HepG2 (cell line): ENCODE data around the gene CHI3L1. TPM values are rescaled to one million over a fixed set of nuclear protein-coding genes. Genes with fewer than 3 reads are reported as not detected.

Source experiments
- ATAC-seq: fragments of 200-7000 bp; cut with Tn5 transposase; 3 replicates; pipeline ENCODE4 v1.9.1; 2020; ENCODE audit warnings: mild to moderate bottlenecking, moderate library complexity
- BruUV-seq: library from RNA; stranded (reverse); fragments of 400-500 nt; replicated peaks from 2 replicates; lab custom pipeline; 2021; lab: Mats Ljungman, UMichigan
- CTCF ChIA-PET: fragments of 300-600 bp; formaldehyde crosslinking; extraction: SDS; loops from one replicate; lab custom pipeline; 2021; ENCODE audit warnings: low total read pairs, inconsistent platforms, low intra/inter-chr PET ratio; lab: Yijun Ruan, JAX
- POLR2A ChIA-PET: fragments of 350-600 bp; sonication (Branson Sonifier 250); formaldehyde crosslinking; loops from one replicate; lab custom pipeline; 2020; ENCODE audit warnings: antibody characterized with exemption, inconsistent platforms; lab: Yijun Ruan, JAX
- DNase-seq: peaks from one replicate; pipeline ENCODE4 v3.0.0-alpha.2; 2015; ENCODE audit warnings: low spot score
- FAIRE-seq: peaks from 3 replicates; lab custom pipeline; 2011; peaks lifted over from hg19 to GRCh38; lab: Jason Lieb, UNC
- H2AFZ ChIP-seq: one replicate; pipeline ENCODE4 v1.6.1; 2011; ENCODE audit warnings: low read length, inconsistent platforms
- H3K27ac ChIP-seq: fragments of 300-600 bp; 3 replicates; pipeline ENCODE4 v1.8.0; 2011; ENCODE audit warnings: mixed run types, mild to moderate bottlenecking, mixed read lengths, low read length, inconsistent platforms; ENCODE audit not compliant: insufficient read depth; ENCODE audit errors: extremely low read length
- H3K27me3 ChIP-seq, 2 experiments: fragments of 200-600 bp in 1 of 2; 2 replicates in 1 of 2; 3 replicates in 1 of 2; pipeline versions ENCODE4 v1.6.0 to v1.8.0; 2011; ENCODE audit warnings: low read length in 2 of 2, mild to moderate bottlenecking in 2 of 2, moderate library complexity in 2 of 2, inconsistent platforms in 1 of 2; ENCODE audit not compliant: insufficient read depth in 2 of 2, control insufficient read depth in 1 of 2
- H3K36me3 ChIP-seq, 2 experiments: fragments of 200-600 bp in 1 of 2; replicated peaks in 1 of 2; 2 replicates in 1 of 2; 3 replicates in 1 of 2; pipeline versions ENCODE4 v1.5.1 to v1.8.0; 2011; ENCODE audit warnings: low read length in 2 of 2, inconsistent platforms in 1 of 2; ENCODE audit not compliant: insufficient read depth in 2 of 2, control insufficient read depth in 1 of 2
- H3K4me1 ChIP-seq: 2 replicates; pipeline ENCODE4 v1.5.1; 2012; ENCODE audit warnings: low read length, inconsistent platforms; ENCODE audit not compliant: insufficient read depth
- H3K4me2 ChIP-seq: 2 replicates; pipeline ENCODE4 v1.6.0; 2011; ENCODE audit warnings: low read depth, low read length, inconsistent platforms
- H3K4me3 ChIP-seq, 3 experiments: fragments of 200-600 bp in 1 of 3; sonication (generic), shearing (Covaris generic) in 1 of 3; replicated peaks in 1 of 3; 2 replicates each; pipeline ENCODE4 v1.5.1; 2011 to 2016; ENCODE audit warnings: low read length in 3 of 3, inconsistent platforms in 2 of 3, low read depth in 2 of 3, mild to moderate bottlenecking in 2 of 3, control low read depth in 1 of 3, mixed read lengths in 1 of 3; ENCODE audit not compliant: insufficient read depth in 1 of 3
- H3K79me2 ChIP-seq: one replicate; pipeline ENCODE4 v1.6.1; 2011; ENCODE audit warnings: low read length, inconsistent platforms; ENCODE audit not compliant: insufficient read depth
- H3K9ac ChIP-seq: 2 replicates; pipeline ENCODE4 v1.6.0; 2011; ENCODE audit warnings: mild to moderate bottlenecking, low read depth, low read length, inconsistent platforms; ENCODE audit not compliant: insufficient read depth
- H3K9me3 ChIP-seq: 2 replicates; pipeline ENCODE4 v1.5.1; 2012; ENCODE audit warnings: mild to moderate bottlenecking, low read length
- H4K20me1 ChIP-seq: 2 replicates; pipeline ENCODE4 v1.6.0; 2011; ENCODE audit warnings: inconsistent platforms, mild to moderate bottlenecking, low read length, moderate library complexity; ENCODE audit not compliant: insufficient read depth
- FOXK1 ChIP-seq: sonication (generic); formaldehyde crosslinking; IDR thresholded peaks from 2 replicates; pipeline ENCODE4 v1.4.0; 2020; ENCODE audit warnings: low read depth, missing genetic modification reagents, borderline replicate concordance
- ZNF224 ChIP-seq: sonication (generic); formaldehyde crosslinking; IDR thresholded peaks from 2 replicates; pipeline ENCODE4 v1.5.0; 2020; ENCODE audit warnings: mild to moderate bottlenecking, missing genetic modification reagents
- ZNF337 ChIP-seq: sonication (generic); formaldehyde crosslinking; IDR thresholded peaks from 2 replicates; pipeline ENCODE4 v1.5.1; 2020; ENCODE audit warnings: missing genetic modification reagents, low read depth, mild to moderate bottlenecking, borderline replicate concordance
- ZNF556 ChIP-seq: sonication (generic); formaldehyde crosslinking; IDR thresholded peaks from 2 replicates; pipeline ENCODE4 v1.4.0; 2020; ENCODE audit warnings: mild to moderate bottlenecking, missing genetic modification reagents, borderline replicate concordance
- ZNF569 ChIP-seq: sonication (generic); formaldehyde crosslinking; IDR thresholded peaks from 2 replicates; pipeline ENCODE4 v1.5.0; 2020; ENCODE audit warnings: mild to moderate bottlenecking, missing genetic modification reagents, moderate library complexity, borderline replicate concordance
- ZNF607 ChIP-seq: sonication (generic); formaldehyde crosslinking; IDR thresholded peaks from 2 replicates; pipeline ENCODE4 v1.5.1; 2020; ENCODE audit warnings: missing genetic modification reagents, mild to moderate bottlenecking, borderline replicate concordance
- WGBS: methylation state at CpG from one replicate; pipeline ENCODE4 v1.1.6; 2017; ENCODE audit warnings: low lambda C conversion rate; 5-methylcytosine and 5-hydroxymethylcytosine counted together
- in situ Hi-C: cut with HindIII; loops from 2 replicates; pipeline ENCODE4 v1.10.0; 2017; ENCODE audit warnings: low pct_unique_long_range_greater_than_20kb; ENCODE audit not compliant: extremely low pct_ligation_motif_present
- intact Hi-C: fragments of 100-400 bp; cut with micrococcal nuclease; formaldehyde crosslinking; loops from one replicate; pipeline ENCODE4 v1.10.0; 2022; ENCODE audit not compliant: unreplicated experiment
- polyA plus RNA-seq, 8 experiments: library from polyadenylated mRNA; depleted of rRNA in 3 of 8; stranded (reverse) in 7 of 8; unstranded in 1 of 8; fragments of >200 nt; fragmentation: Illumina TruSeq in 4 of 8; extraction: Trizol in 4 of 8; gene quantifications; 2 replicates each; pipeline versions ENCODE4 v1.2.1 to v1.2.3, GENCODE V29; 2011 to 2016; ENCODE audit warnings: low read depth in 4 of 8, missing spikeins in 1 of 8, mixed read lengths in 1 of 8; ENCODE audit not compliant: insufficient read depth in 1 of 8
- total RNA-seq, 5 experiments: library from RNA; depleted of rRNA; stranded (reverse); fragments of >200 nt; fragmentation: Illumina TruSeq; extraction: Trizol; gene quantifications; 2 replicates each; pipeline ENCODE4 v1.2.3, GENCODE V29; 2016; ENCODE audit warnings: low read depth in 1 of 5
- TF ChIP-seq, protein P1 (sequence below): sonication (generic); formaldehyde crosslinking; IDR thresholded peaks from 2 replicates; pipeline ENCODE4; 2020; ENCODE audit warnings: missing genetic modification reagents, mild to moderate bottlenecking, borderline replicate concordance
- TF ChIP-seq, protein P2 (sequence below): sonication (generic); formaldehyde crosslinking; IDR thresholded peaks from 2 replicates; pipeline ENCODE4 v1.4.0; 2020; ENCODE audit warnings: mild to moderate bottlenecking, missing genetic modification reagents
- TF ChIP-seq, protein P3 (sequence below): sonication (generic); formaldehyde crosslinking; IDR thresholded peaks from 2 replicates; pipeline ENCODE4 v1.8.0; 2022; ENCODE audit warnings: mild to moderate bottlenecking, missing genetic modification reagents, borderline replicate concordance

CHI3L1 gene
- total and polyA plus RNA-seq, 2 of the 13 experiments (the other 11 are each of a cell fraction or from before 2014, with no cell fraction given) = 0.09 to 0.13 TPM

DNA sequence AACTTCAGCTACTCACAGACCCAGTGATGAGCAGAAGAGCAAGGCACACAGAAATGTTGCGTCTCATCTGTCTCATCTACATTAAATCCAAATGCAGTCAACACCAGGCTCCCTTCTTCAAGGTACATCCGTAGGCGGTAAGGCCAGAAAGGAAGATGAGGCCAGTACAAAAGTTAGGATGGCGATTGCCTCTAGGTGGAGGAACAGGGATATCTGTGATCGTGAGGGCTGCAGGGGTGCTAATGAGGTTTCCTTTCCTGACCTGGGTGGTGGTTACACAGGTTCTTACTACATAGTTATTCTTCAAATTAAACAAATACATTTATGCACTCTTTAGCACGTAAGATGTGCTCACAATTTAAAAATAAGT is 9.5 kb downstream of the CHI3L1 start (continued):
- TF ChIP-seq, protein P1, sequence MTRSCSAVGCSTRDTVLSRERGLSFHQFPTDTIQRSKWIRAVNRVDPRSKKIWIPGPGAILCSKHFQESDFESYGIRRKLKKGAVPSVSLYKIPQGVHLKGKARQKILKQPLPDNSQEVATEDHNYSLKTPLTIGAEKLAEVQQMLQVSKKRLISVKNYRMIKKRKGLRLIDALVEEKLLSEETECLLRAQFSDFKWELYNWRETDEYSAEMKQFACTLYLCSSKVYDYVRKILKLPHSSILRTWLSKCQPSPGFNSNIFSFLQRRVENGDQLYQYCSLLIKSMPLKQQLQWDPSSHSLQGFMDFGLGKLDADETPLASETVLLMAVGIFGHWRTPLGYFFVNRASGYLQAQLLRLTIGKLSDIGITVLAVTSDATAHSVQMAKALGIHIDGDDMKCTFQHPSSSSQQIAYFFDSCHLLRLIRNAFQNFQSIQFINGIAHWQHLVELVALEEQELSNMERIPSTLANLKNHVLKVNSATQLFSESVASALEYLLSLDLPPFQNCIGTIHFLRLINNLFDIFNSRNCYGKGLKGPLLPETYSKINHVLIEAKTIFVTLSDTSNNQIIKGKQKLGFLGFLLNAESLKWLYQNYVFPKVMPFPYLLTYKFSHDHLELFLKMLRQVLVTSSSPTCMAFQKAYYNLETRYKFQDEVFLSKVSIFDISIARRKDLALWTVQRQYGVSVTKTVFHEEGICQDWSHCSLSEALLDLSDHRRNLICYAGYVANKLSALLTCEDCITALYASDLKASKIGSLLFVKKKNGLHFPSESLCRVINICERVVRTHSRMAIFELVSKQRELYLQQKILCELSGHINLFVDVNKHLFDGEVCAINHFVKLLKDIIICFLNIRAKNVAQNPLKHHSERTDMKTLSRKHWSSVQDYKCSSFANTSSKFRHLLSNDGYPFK (CRISPR knock-in tag) = no peak

DNA sequence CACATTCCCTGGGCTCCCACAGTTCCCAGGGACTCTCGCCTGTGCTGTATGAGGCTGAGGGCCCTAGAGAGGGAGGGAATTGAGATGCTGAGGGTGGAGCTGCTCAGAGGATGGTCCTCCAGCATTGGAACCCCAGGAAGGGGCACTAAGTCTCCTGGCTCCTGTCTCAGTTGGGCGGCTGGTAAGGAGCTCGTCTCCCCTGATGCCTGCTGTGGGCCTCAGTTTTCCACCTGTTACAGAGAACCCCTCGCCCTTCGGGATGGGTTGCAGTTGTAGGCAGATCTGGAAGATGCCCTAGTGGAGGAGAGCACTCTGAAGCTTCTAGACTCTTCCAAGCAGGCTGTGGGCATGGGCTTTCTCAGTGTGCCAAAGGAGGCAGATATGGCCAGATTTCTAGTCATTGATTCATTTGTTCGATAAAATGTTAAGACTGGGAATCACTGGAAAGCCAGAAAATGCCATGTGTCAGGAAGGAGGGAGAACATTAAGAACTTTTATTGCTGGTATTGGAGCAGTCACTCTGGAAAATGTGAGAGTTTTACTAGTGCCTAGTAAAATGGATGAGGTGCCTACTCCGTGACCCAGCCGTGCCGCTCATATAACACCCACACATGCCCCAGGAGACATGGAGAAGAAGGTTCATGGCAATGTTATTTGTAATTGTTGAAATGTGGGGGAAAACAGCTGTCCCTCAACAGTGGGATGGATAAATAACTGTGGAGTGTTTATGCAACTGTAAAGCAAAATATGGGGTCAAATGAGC is 10.1 kb downstream of the CHI3L1 start:
- no peak for ATAC-seq
- intact Hi-C loops = no loop called here
- POLR2A ChIA-PET = no interaction called here
- TF ChIP-seq ZNF224 (CRISPR knock-in tag) (no peak), ZNF556 (CRISPR knock-in tag) (no peak), ZNF607 (no peak), ZNF337 (CRISPR knock-in tag) (no peak), ZNF569 (no peak), FOXK1 (CRISPR knock-in tag) (no peak)
- TF ChIP-seq, protein P2, sequence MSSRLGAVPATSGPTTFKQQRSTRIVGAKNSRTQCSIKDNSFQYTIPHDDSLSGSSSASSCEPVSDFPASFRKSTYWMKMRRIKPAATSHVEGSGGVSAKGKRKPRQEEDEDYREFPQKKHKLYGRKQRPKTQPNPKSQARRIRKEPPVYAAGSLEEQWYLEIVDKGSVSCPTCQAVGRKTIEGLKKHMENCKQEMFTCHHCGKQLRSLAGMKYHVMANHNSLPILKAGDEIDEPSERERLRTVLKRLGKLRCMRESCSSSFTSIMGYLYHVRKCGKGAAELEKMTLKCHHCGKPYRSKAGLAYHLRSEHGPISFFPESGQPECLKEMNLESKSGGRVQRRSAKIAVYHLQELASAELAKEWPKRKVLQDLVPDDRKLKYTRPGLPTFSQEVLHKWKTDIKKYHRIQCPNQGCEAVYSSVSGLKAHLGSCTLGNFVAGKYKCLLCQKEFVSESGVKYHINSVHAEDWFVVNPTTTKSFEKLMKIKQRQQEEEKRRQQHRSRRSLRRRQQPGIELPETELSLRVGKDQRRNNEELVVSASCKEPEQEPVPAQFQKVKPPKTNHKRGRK = no peak
- TF ChIP-seq, protein P3, sequence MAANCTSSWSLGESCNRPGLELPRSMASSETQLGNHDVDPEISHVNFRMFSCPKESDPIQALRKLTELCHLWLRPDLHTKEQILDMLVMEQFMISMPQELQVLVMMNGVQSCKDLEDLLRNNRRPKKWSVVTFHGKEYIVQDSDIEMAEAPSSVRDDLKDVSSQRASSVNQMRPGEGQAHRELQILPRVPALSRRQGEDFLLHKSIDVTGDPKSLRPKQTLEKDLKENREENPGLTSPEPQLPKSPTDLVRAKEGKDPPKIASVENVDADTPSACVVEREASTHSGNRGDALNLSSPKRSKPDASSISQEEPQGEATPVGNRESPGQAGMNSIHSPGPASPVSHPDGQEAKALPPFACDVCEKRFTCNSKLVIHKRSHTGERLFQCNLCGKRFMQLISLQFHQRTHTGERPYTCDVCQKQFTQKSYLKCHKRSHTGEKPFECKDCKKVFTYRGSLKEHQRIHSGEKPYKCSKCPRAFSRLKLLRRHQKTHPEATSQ = no peak
- in situ Hi-C loops = no loop called here
- Histone ChIP-seq H3K9me3 (no peaks in the 10 kb centered on the region), H3K4me3 (no peak overlapping the region), H3K27me3 (peaks cover 2 to 6% of the 10 kb centered on the region in 2 experiments; a peak in 3 of 5 replicates), H3K36me3 (no peaks in the 10 kb centered on the region), H3K4me1 (peaks cover 20% of the 10 kb centered on the region), H2AFZ (no peak overlapping the region), H3K27ac (no peak overlapping the region), H3K4me2 (no peak overlapping the region), H4K20me1 (0 out of 2 replicates have a peak, but pooled peaks cover 4% of the 10 kb centered on the region), H3K9ac (no peak overlapping the region), H3K79me2 (no peaks in the 10 kb centered on the region)
- DNase-seq = no peak
- 93% methylated on average over 4 of the region's 9 CpGs for WGBS
- CTCF ChIA-PET = no interaction called here
- BruUV-seq = no TSS peak
- FAIRE-seq = no peak
